ENCODE results near the gene RGS19.

GRCh38 chr20:64031822-64032314, 47.5 kb downstream of the RGS19 start:
- TF ChIP-seq SP1 (IDR thresholded peaks at IDR 0.05) (no peak), LEF1 (IDR thresholded peaks at IDR 0.05; ENCODE audit: borderline replicate concordance) (no peak), FOXM1 (IDR thresholded peaks at IDR 0.05; ENCODE audit: borderline replicate concordance) (no peak), HDGF (IDR thresholded peaks at IDR 0.05; ENCODE audit: borderline replicate concordance) (no peak), CTBP1 (IDR thresholded peaks at IDR 0.05; ENCODE audit: borderline replicate concordance) (no peak), ARNT (IDR thresholded peaks at IDR 0.05) (no peak), BHLHE40 (IDR thresholded peaks at IDR 0.05; ENCODE audit: borderline replicate concordance) (no peak), SUZ12 (IDR thresholded peaks at IDR 0.05) (no peak), PKNOX1 (IDR thresholded peaks at IDR 0.05) (no peak), FOXK2 (IDR thresholded peaks at IDR 0.05) (no peak), TARDBP (IDR thresholded peaks at IDR 0.05) (no peak), NFRKB (IDR thresholded peaks at IDR 0.05) (no peak), ELF4 (IDR thresholded peaks at IDR 0.05) (no peak), FOXA1 (IDR thresholded peaks at IDR 0.05) (no peak)

All from HEK293T (cell line).